Measurements from ENCODE around the gene CTTNBP2. TPM values are rescaled to one million over a fixed set of nuclear protein-coding genes. Genes with fewer than 3 reads are reported as not detected.

The CTTNBP2 gene
- polyA plus RNA-seq, 2 of the 4 experiments (the other 2 are of a cell fraction), result 0.18 to 0.25 TPM

DNA sequence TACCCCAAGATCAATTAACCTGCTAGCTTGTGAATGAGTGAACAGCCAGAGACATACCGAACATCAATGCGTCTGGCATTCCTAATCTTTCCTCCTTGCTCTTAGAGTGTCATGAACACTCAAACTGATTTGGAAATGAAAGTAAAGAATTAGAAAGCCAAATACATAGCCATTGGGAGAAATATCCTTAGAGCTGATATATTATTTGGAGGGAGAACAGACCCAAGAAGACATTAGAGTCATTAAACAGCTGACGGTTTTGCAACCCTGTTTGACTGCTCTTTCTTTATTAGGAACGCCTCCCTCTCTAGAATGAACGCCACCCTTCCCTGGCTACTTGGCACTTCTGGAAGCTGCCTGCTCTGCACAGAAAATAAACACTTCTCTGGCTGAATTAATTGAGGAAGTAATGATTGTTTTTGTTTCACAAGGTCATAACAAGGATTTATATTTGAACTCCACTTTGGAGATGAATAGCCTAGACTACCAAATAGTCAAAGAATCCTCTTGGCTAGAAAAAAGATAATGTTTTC is 42.8 kb downstream of the CTTNBP2 start (continued):
- no peak for TF ChIP-seq PHF8 (IDR thresholded peaks at IDR 0.05; ENCODE audit: borderline replicate concordance, low read depth)
- no peak for TF ChIP-seq POLR2AphosphoS2 (conservative IDR thresholded peaks at IDR 0.05; ENCODE audit: low read length)
- TF ChIP-seq EHF (CRISPR knock-in tag; IDR thresholded peaks at IDR 0.05), result no peak
- no peak for TF ChIP-seq ESRRA (IDR thresholded peaks at IDR 0.05; ENCODE audit: borderline replicate concordance, low read length)
- TF ChIP-seq REST (IDR thresholded peaks at IDR 0.05), result no peak
- TF ChIP-seq, protein P1, sequence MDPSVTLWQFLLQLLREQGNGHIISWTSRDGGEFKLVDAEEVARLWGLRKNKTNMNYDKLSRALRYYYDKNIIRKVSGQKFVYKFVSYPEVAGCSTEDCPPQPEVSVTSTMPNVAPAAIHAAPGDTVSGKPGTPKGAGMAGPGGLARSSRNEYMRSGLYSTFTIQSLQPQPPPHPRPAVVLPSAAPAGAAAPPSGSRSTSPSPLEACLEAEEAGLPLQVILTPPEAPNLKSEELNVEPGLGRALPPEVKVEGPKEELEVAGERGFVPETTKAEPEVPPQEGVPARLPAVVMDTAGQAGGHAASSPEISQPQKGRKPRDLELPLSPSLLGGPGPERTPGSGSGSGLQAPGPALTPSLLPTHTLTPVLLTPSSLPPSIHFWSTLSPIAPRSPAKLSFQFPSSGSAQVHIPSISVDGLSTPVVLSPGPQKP (IDR thresholded peaks at IDR 0.05; ENCODE audit: low read depth, low read length), result no peak
- TF ChIP-seq, protein P2, sequence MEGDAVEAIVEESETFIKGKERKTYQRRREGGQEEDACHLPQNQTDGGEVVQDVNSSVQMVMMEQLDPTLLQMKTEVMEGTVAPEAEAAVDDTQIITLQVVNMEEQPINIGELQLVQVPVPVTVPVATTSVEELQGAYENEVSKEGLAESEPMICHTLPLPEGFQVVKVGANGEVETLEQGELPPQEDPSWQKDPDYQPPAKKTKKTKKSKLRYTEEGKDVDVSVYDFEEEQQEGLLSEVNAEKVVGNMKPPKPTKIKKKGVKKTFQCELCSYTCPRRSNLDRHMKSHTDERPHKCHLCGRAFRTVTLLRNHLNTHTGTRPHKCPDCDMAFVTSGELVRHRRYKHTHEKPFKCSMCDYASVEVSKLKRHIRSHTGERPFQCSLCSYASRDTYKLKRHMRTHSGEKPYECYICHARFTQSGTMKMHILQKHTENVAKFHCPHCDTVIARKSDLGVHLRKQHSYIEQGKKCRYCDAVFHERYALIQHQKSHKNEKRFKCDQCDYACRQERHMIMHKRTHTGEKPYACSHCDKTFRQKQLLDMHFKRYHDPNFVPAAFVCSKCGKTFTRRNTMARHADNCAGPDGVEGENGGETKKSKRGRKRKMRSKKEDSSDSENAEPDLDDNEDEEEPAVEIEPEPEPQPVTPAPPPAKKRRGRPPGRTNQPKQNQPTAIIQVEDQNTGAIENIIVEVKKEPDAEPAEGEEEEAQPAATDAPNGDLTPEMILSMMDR (IDR thresholded peaks at IDR 0.05), result no peak
- TF ChIP-seq HOXB5 (CRISPR knock-in tag; IDR thresholded peaks at IDR 0.05), result no peak

- H3K4me2 ChIP-seq, result no peak overlapping the region
- FAIRE-seq (no peak), ATAC-seq (peak in 1 of 2 experiments; percentile 65; a peak in 3 of 6 replicates), DNase-seq (ENCODE audit: low read depth in 1 of 2, low spot score in 1 of 2) (peak in 1 of 2 experiments; percentile 10)
- WGBS (ENCODE audit: missing lambda C conversion rate), result 14% methylated on average over 1 of the region's 1 CpG
- no peak overlapping the region for H3K4me3 ChIP-seq
- no peaks in the 10 kb centered on the region for H3K4me1 ChIP-seq
- CTCF ChIA-PET, result interaction anchor here (0.6 to 2.0 kb wide), 3 partner anchors 10 to 20 kb away, joined by 3 to 8 read pairs (median 3); no protein-coding TSS in a partner anchor
- H3K27ac ChIP-seq, result no peak overlapping the region
- POLR2A ChIA-PET, result no interaction called here
- H3K9me3 ChIP-seq, result no peaks in the 10 kb centered on the region
- TF ChIP-seq SMC3 (IDR thresholded peaks at IDR 0.05) (no peak), ATOH8 (CRISPR knock-in tag; IDR thresholded peaks at IDR 0.05; ENCODE audit: low read depth) (no peak), EHF (CRISPR knock-in tag; IDR thresholded peaks at IDR 0.05) (no peak)
These were observed 43.7 kb downstream of the CTTNBP2 start for GRCh38 chr7:117829450-117830117.

DNA sequence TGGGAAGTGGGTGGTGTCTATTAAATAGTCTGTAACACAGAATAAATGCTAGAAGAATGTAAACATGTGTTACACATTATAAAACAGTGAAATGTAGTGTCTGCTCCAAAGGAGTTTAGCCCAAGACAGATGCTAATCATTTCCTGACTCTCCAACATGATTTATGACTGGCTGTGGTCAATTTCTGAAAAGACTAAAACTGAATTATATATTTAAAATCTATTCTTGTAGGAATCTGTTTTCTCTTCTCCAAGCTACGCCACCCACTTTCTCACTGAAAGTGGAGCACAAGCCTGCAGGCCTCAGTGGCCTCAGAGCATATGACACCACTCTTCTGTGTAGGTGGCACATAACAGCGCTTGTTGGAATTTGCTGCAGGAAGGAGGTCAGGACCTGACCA is 44.4 kb downstream of the CTTNBP2 start:
- ChIA-PET CTCF (interaction anchor here (2.0 kb wide), 1 partner anchor 9 kb away, joined by 8 read pairs; no protein-coding TSS in a partner anchor), POLR2A (no interaction called here)
- TF ChIP-seq CEBPB (IDR thresholded peaks at IDR 0.05), result no peak
- TF ChIP-seq, protein P3, sequence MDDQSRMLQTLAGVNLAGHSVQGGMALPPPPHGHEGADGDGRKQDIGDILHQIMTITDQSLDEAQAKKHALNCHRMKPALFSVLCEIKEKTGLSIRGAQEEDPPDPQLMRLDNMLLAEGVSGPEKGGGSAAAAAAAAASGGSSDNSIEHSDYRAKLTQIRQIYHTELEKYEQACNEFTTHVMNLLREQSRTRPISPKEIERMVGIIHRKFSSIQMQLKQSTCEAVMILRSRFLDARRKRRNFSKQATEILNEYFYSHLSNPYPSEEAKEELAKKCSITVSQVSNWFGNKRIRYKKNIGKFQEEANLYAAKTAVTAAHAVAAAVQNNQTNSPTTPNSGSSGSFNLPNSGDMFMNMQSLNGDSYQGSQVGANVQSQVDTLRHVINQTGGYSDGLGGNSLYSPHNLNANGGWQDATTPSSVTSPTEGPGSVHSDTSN (IDR thresholded peaks at IDR 0.05), result no peak
- TF ChIP-seq CHD2 (IDR thresholded peaks at IDR 0.05; ENCODE audit: low read length, partially characterized antibody), result no peak
- TF ChIP-seq ZC3H11A (IDR thresholded peaks at IDR 0.05), result no peak
- no peak for TF ChIP-seq JUN (IDR thresholded peaks at IDR 0.05)
- no peak for TF ChIP-seq EP300 (IDR thresholded peaks at IDR 0.05)
- no peak for TF ChIP-seq EHF (CRISPR knock-in tag; IDR thresholded peaks at IDR 0.05)
- no peak for TF ChIP-seq HES2 (IDR thresholded peaks at IDR 0.05)
- no peak for TF ChIP-seq ZSCAN20 (CRISPR knock-in tag; IDR thresholded peaks at IDR 0.05)
- TF ChIP-seq, protein P2 (IDR thresholded peaks at IDR 0.05), result no peak
- ATAC-seq, result no peak
- no peak for FAIRE-seq
- Histone ChIP-seq H3K4me1 (no peaks in the 10 kb centered on the region), H3K4me2 (no peak overlapping the region), H3K4me3 (no peak overlapping the region), H3K27ac (no peak overlapping the region), H3K9me3 (no peaks in the 10 kb centered on the region)
- no peak for DNase-seq (ENCODE audit: low read depth in 1 of 2, low spot score in 1 of 2)
- WGBS (ENCODE audit: missing lambda C conversion rate), result 47% methylated on average over 2 of the region's 2 CpGs

Measured in A549 (cell line).